Mucosa of stomach (tissue), 1 donor: ENCODE results near the gene NDUFS1.
"Not testable (repeated sequence)": the region's sequence is repeated elsewhere in the genome, so short reads cannot be mapped to it uniquely, and the experiment has no call there.

Experiments
- H3K27me3 ChIP-seq: one replicate; pipeline ENCODE4 v1.7.0; 2013; ENCODE audit warnings: mild to moderate bottlenecking, low read length; ENCODE audit not compliant: control insufficient read depth, insufficient read depth
- H3K36me3 ChIP-seq: one replicate; pipeline ENCODE4 v1.7.0; 2013; ENCODE audit warnings: low read length; ENCODE audit not compliant: control insufficient read depth, insufficient read depth
- H3K4me1 ChIP-seq: one replicate; pipeline ENCODE4 v1.7.0; 2013; ENCODE audit warnings: mild to moderate bottlenecking, low read length; ENCODE audit not compliant: control insufficient read depth, insufficient read depth
- H3K4me3 ChIP-seq: one replicate; pipeline ENCODE4 v1.7.0; 2013; ENCODE audit warnings: low read length
- H3K9ac ChIP-seq: one replicate; pipeline ENCODE4 v1.7.0; 2013; ENCODE audit warnings: mild to moderate bottlenecking, low read length, moderate library complexity
- H3K9me3 ChIP-seq: one replicate; pipeline ENCODE4 v1.7.0; 2013; ENCODE audit warnings: mild to moderate bottlenecking, low read length, moderate library complexity; ENCODE audit not compliant: control insufficient read depth
- donor health status: Pancreatic carcinoma.

NDUFS1 gene

GRCh38 chr2:206086716-206087350 is 72.4 kb downstream of the NDUFS1 start:
- H3K9me3 ChIP-seq: no peaks in the 10 kb centered on the region
- H3K4me3 ChIP-seq: peak overlapping the region; percentile 8
- no peaks in the 10 kb centered on the region for H3K4me1 ChIP-seq
- no peaks in the 10 kb centered on the region for H3K27me3 ChIP-seq
- peak overlapping the region; percentile 98 for H3K9ac ChIP-seq
- no peaks in the 10 kb centered on the region for H3K36me3 ChIP-seq

- Histone ChIP-seq H3K4me3 (peak within 1 kb of the TSS; percentile 98), H3K9ac (peak within 1 kb of the TSS; percentile 98), H3K36me3 (no peaks in the 10 kb centered on the region), H3K27me3 (no peaks in the 10 kb centered on the region), H3K9me3 (no peaks in the 10 kb centered on the region), H3K4me1 (no peaks in the 10 kb centered on the region)
Measured at GRCh38 chr2:206085742-206086445, 73.3 kb downstream of the NDUFS1 start, which contains the start of gene INO80D. Gene INO80D (minus strand): TSS chr2:206086174. CDS start chr2:206063016, 23,158 bp downstream.

- Histone ChIP-seq H3K4me3 (peak overlapping the region; percentile 98), H3K27me3 (no peaks in the 10 kb centered on the region), H3K36me3 (no peaks in the 10 kb centered on the region), H3K4me1 (peaks cover 1% of the 10 kb centered on the region), H3K9me3 (no peaks in the 10 kb centered on the region), H3K9ac (peak overlapping the region; percentile 98)
Measured at GRCh38 chr2:206084870-206085741, 74.1 kb downstream of the NDUFS1 start.

GRCh38 chr2:206084439-206084869 is 74.8 kb downstream of the NDUFS1 start:
- H3K27me3 ChIP-seq: no peaks in the 10 kb centered on the region
- peaks cover 5% of the 10 kb centered on the region for H3K4me1 ChIP-seq
- H3K36me3 ChIP-seq: no peaks in the 10 kb centered on the region
- peak overlapping the region; percentile 98 for H3K4me3 ChIP-seq
- peak overlapping the region; percentile 98 for H3K9ac ChIP-seq
- H3K9me3 ChIP-seq: no peaks in the 10 kb centered on the region

- Histone ChIP-seq H3K27me3 (no peaks in the 10 kb centered on the region), H3K9me3 (no peaks in the 10 kb centered on the region), H3K4me3 (peak overlapping the region; percentile 98), H3K4me1 (peaks cover 5% of the 10 kb centered on the region), H3K36me3 (no peaks in the 10 kb centered on the region), H3K9ac (peak overlapping the region; percentile 98)
Measured at GRCh38 chr2:206083602-206084438, 75.4 kb downstream of the NDUFS1 start.

GRCh38 chr2:206082298-206082843 is 76.9 kb downstream of the NDUFS1 start:
- peaks cover 5% of the 10 kb centered on the region for H3K4me1 ChIP-seq
- no peak overlapping the region for H3K9ac ChIP-seq
- no peaks in the 10 kb centered on the region for H3K27me3 ChIP-seq
- H3K9me3 ChIP-seq: no peaks in the 10 kb centered on the region
- no peak overlapping the region for H3K4me3 ChIP-seq
- H3K36me3 ChIP-seq: no peaks in the 10 kb centered on the region

GRCh38 chr2:206080927-206081326 is 78.3 kb downstream of the NDUFS1 start:
- H3K4me1 ChIP-seq: peaks cover 5% of the 10 kb centered on the region
- no peaks in the 10 kb centered on the region for H3K9me3 ChIP-seq
- no peak overlapping the region for H3K4me3 ChIP-seq
- no peaks in the 10 kb centered on the region for H3K27me3 ChIP-seq
- H3K9ac ChIP-seq: no peak overlapping the region
- H3K36me3 ChIP-seq: no peaks in the 10 kb centered on the region

GRCh38 chr2:206079699-206080465 is 79.4 kb downstream of the NDUFS1 start:
- no peak overlapping the region for H3K4me3 ChIP-seq
- no peaks in the 10 kb centered on the region for H3K36me3 ChIP-seq
- H3K9me3 ChIP-seq: no peaks in the 10 kb centered on the region
- no peak overlapping the region for H3K9ac ChIP-seq
- H3K4me1 ChIP-seq: peaks cover 5% of the 10 kb centered on the region
- H3K27me3 ChIP-seq: no peaks in the 10 kb centered on the region

GRCh38 chr2:206077879-206078278 is 81.4 kb downstream of the NDUFS1 start:
- H3K4me1 ChIP-seq, H3K36me3 ChIP-seq, H3K9ac ChIP-seq, H3K4me3 ChIP-seq, H3K27me3 ChIP-seq, H3K9me3 ChIP-seq: not testable (repeated sequence)

- peaks cover 8% of the 10 kb centered on the region for H3K4me1 ChIP-seq
- H3K9me3 ChIP-seq: no peaks in the 10 kb centered on the region
Measured at GRCh38 chr2:206075113-206075512, 84.1 kb downstream of the NDUFS1 start.

GRCh38 chr2:206071807-206072206 is 87.4 kb downstream of the NDUFS1 start:
- Histone ChIP-seq H3K36me3 (no peaks in the 10 kb centered on the region), H3K4me3 (no peak overlapping the region), H3K4me1 (peaks cover 5% of the 10 kb centered on the region), H3K9me3 (no peaks in the 10 kb centered on the region), H3K9ac (no peak overlapping the region), H3K27me3 (no peaks in the 10 kb centered on the region)

More at GRCh38 chr2:206075113-206075512, 84.1 kb downstream of the NDUFS1 start:
- Histone ChIP-seq H3K4me3 (no peak overlapping the region), H3K27me3 (no peaks in the 10 kb centered on the region), H3K9ac (no peak overlapping the region), H3K36me3 (no peaks in the 10 kb centered on the region)
